GM12878 (cell line): ENCODE measurements around the gene INTS6.

Experiments
- GABPA ChIP-seq: IDR thresholded peaks from 2 replicates; pipeline ENCODE4 v1.6.1; 2014; ENCODE audit warnings: antibody characterized with exemption, low read depth, mild to moderate bottlenecking, inconsistent platforms
- POLR2AphosphoS2 ChIP-seq: IDR thresholded peaks from 2 replicates; pipeline ENCODE4 v1.6.1; 2011; ENCODE audit warnings: low read depth, mild to moderate bottlenecking, low read length, improper control_type of control experiment, moderate library complexity
- SMC3 ChIP-seq: IDR thresholded peaks from 2 replicates; pipeline ENCODE4 v1.6.1; 2011; ENCODE audit warnings: low read length, improper control_type of control experiment, borderline replicate concordance
- TF ChIP-seq, protein P1 (sequence below), 3 experiments: IDR thresholded peaks in 2 of 3; conservative IDR thresholded peaks in 1 of 3; 2 replicates each; pipeline ENCODE4 v1.5.1; 2011; ENCODE audit warnings: low read depth in 3 of 3, low read length in 3 of 3, mild to moderate bottlenecking in 3 of 3, control low read depth in 2 of 3, moderate library complexity in 2 of 3, inconsistent platforms in 1 of 3, mixed read lengths in 1 of 3; ENCODE audit not compliant: control insufficient read depth in 2 of 3, insufficient read depth in 1 of 3; ENCODE audit errors: extremely low read depth in 1 of 3

DNA sequence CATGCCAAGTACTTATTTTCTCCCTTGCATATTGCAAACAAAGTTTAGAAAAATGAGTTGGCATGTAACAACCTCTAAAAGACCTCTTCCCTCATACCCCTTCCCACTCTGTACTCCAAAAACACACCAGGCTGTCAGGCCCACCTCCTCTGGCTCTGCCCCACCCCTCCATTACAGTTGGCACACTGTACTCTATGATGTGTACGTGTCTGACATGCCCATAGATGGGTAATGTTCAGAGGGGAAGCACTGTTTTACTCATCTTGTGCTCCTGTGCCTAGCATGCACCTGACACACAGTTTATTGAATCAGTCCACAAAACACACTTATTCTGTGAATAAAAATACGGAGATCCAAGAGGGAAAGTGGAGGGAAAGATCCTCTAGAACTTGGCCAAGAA lies 67.7 kb downstream of the INTS6 start:
- TF ChIP-seq POLR2AphosphoS2 (no peak), SMC3 (no peak), GABPA (no peak)
- TF ChIP-seq, protein P1, sequence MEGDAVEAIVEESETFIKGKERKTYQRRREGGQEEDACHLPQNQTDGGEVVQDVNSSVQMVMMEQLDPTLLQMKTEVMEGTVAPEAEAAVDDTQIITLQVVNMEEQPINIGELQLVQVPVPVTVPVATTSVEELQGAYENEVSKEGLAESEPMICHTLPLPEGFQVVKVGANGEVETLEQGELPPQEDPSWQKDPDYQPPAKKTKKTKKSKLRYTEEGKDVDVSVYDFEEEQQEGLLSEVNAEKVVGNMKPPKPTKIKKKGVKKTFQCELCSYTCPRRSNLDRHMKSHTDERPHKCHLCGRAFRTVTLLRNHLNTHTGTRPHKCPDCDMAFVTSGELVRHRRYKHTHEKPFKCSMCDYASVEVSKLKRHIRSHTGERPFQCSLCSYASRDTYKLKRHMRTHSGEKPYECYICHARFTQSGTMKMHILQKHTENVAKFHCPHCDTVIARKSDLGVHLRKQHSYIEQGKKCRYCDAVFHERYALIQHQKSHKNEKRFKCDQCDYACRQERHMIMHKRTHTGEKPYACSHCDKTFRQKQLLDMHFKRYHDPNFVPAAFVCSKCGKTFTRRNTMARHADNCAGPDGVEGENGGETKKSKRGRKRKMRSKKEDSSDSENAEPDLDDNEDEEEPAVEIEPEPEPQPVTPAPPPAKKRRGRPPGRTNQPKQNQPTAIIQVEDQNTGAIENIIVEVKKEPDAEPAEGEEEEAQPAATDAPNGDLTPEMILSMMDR (IDR thresholded peaks at IDR 0.05 in 2 of 3, conservative IDR thresholded peaks at IDR 0.05 in 1 of 3; ENCODE audit: control insufficient read depth in 2 of 3, extremely low read depth in 1 of 3, insufficient read depth in 1 of 3, low read depth in 3 of 3, low read length in 3 of 3), result no peak
